IMR-90 (cell line): Measurements from ENCODE around the gene CAPN8. TPM values are rescaled to one million over a fixed set of nuclear protein-coding genes. Genes with fewer than 3 reads are reported as not detected.

Experiments
- ATAC-seq: fragments of 200-7000 bp; cut with Tn5 transposase; 2 replicates; pipeline ENCODE4 v1.9.1; 2020; ENCODE audit warnings: low read depth, mild to moderate bottlenecking, moderate library complexity
- BruUV-seq: library from RNA; stranded (reverse); fragments of 400-500 nt; replicated peaks from 2 replicates; lab custom pipeline; 2021; lab: Mats Ljungman, UMichigan
- CTCF ChIA-PET: fragments of 300-600 bp; formaldehyde crosslinking; extraction: SDS; loops from one replicate; lab custom pipeline; 2021; ENCODE audit warnings: antibody characterized with exemption; lab: Yijun Ruan, JAX
- POLR2A ChIA-PET: fragments of 300-600 bp; sonication (Branson Sonifier 250); formaldehyde crosslinking; loops from one replicate; lab custom pipeline; 2022; ENCODE audit warnings: antibody characterized with exemption; ENCODE audit not compliant: unreplicated experiment; lab: Charles Lee
- DNase-seq: peaks from one replicate; pipeline ENCODE4 v3.0.0; 2013
- H2AFZ ChIP-seq: replicated peaks from 2 replicates; pipeline ENCODE3; 2013; ENCODE audit warnings: low read length, mild to moderate bottlenecking; ENCODE audit not compliant: poor library complexity
- H2AK5ac ChIP-seq: 2 replicates; pipeline ENCODE4 v1.6.1; 2013; ENCODE audit warnings: low read depth, low read length, inconsistent platforms
- H2AK9ac ChIP-seq: replicated peaks from 2 replicates; pipeline ENCODE3; 2013; ENCODE audit warnings: mild to moderate bottlenecking, low read depth, low read length, moderate library complexity; ENCODE audit not compliant: poor library complexity
- H2BK120ac ChIP-seq: 2 replicates; pipeline ENCODE4 v1.6.1; 2013; ENCODE audit warnings: low read depth, low read length, inconsistent platforms
- H2BK15ac ChIP-seq: 3 replicates; pipeline ENCODE4 v1.6.1; 2013; ENCODE audit warnings: low read depth, low read length, inconsistent platforms
- H2BK20ac ChIP-seq: 2 replicates; pipeline ENCODE4 v1.6.1; 2013; ENCODE audit warnings: low read depth, mild to moderate bottlenecking, inconsistent platforms, low read length, moderate library complexity
- H2BK5ac ChIP-seq: 2 replicates; pipeline ENCODE4 v1.6.1; 2013; ENCODE audit warnings: mild to moderate bottlenecking, low read depth, low read length, inconsistent platforms; ENCODE audit not compliant: poor library complexity, severe bottlenecking
- H3K14ac ChIP-seq: replicated peaks from 2 replicates; pipeline ENCODE4 v1.6.1; 2013; ENCODE audit warnings: low read depth, low read length, inconsistent platforms
- H3K18ac ChIP-seq: 2 replicates; pipeline ENCODE4 v1.6.1; 2013; ENCODE audit warnings: low read depth, low read length, control low read depth
- H3K23ac ChIP-seq: 2 replicates; pipeline ENCODE4 v1.6.1; 2013; ENCODE audit warnings: low read depth, low read length, inconsistent platforms
- H3K27ac ChIP-seq: 2 replicates; pipeline ENCODE4 v1.5.1; 2013; ENCODE audit warnings: mild to moderate bottlenecking, control low read depth, low read length; ENCODE audit not compliant: insufficient read depth
- H3K27me3 ChIP-seq: 2 replicates; pipeline ENCODE4 v1.6.1; 2013; ENCODE audit warnings: low read length; ENCODE audit not compliant: control insufficient read depth, insufficient read depth
- H3K36me3 ChIP-seq: 2 replicates; pipeline ENCODE4 v1.6.1; 2013; ENCODE audit warnings: low read length, mixed read lengths; ENCODE audit not compliant: control insufficient read depth, insufficient read depth
- H3K4ac ChIP-seq: 2 replicates; pipeline ENCODE4 v1.6.1; 2013; ENCODE audit warnings: low read depth, low read length, inconsistent platforms
- H3K4me1 ChIP-seq: 2 replicates; pipeline ENCODE4 v1.6.1; 2013; ENCODE audit warnings: low read length, mixed read lengths; ENCODE audit not compliant: control insufficient read depth, insufficient read depth
- H3K4me2 ChIP-seq: 2 replicates; pipeline ENCODE4 v1.6.1; 2013; ENCODE audit warnings: low read depth, mild to moderate bottlenecking, control low read depth, low read length, moderate library complexity
- H3K4me3 ChIP-seq: 2 replicates; pipeline ENCODE4 v1.5.1; 2013; ENCODE audit warnings: low read depth, mild to moderate bottlenecking, control low read depth, low read length, moderate library complexity; ENCODE audit not compliant: insufficient read depth
- H3K56ac ChIP-seq: 2 replicates; pipeline ENCODE4 v1.6.1; 2013; ENCODE audit warnings: low read length, inconsistent platforms; ENCODE audit not compliant: insufficient read depth; ENCODE audit errors: extremely low read depth
- H3K79me1 ChIP-seq, 2 experiments: 2 replicates each; pipeline ENCODE4 v1.6.1; 2013; ENCODE audit warnings: low read length in 2 of 2, inconsistent platforms in 1 of 2, low read depth in 1 of 2
- H3K9ac ChIP-seq: 2 replicates; pipeline ENCODE4 v1.6.1; 2013; ENCODE audit warnings: low read depth, low read length, control low read depth
- H3K9me1 ChIP-seq: 2 replicates; pipeline ENCODE4 v1.6.1; 2013; ENCODE audit warnings: low read length, inconsistent platforms; ENCODE audit not compliant: insufficient read depth
- H3K9me3 ChIP-seq: 2 replicates; pipeline ENCODE4 v1.6.1; 2013; ENCODE audit warnings: low read length; ENCODE audit not compliant: control insufficient read depth, insufficient read depth
- H4K20me1 ChIP-seq: 2 replicates; pipeline ENCODE4 v1.6.1; 2013; ENCODE audit warnings: low read length, inconsistent platforms; ENCODE audit not compliant: insufficient read depth
- H4K5ac ChIP-seq: 2 replicates; pipeline ENCODE4 v1.6.1; 2013; ENCODE audit warnings: mild to moderate bottlenecking, low read depth, low read length, control low read depth
- H4K8ac ChIP-seq, 2 experiments: 2 replicates each; pipeline ENCODE4 v1.6.1; 2013; ENCODE audit warnings: low read depth in 2 of 2, low read length in 2 of 2, control low read depth in 1 of 2, inconsistent platforms in 1 of 2
- H4K91ac ChIP-seq: 2 replicates; pipeline ENCODE4 v1.6.1; 2013; ENCODE audit warnings: low read depth, low read length, inconsistent platforms; ENCODE audit not compliant: insufficient read depth
- BHLHE40 ChIP-seq: fragments of 150-350 bp; IDR thresholded peaks from 2 replicates; pipeline ENCODE4 v1.6.1; 2016; ENCODE audit warnings: mild to moderate bottlenecking, low read depth, low read length
- CEBPB ChIP-seq: IDR thresholded peaks from 2 replicates; pipeline ENCODE4 v1.6.1; 2012; ENCODE audit warnings: low read depth, low read length, improper control_type of control experiment
- CHD1 ChIP-seq: IDR thresholded peaks from 2 replicates; pipeline ENCODE4 v1.6.1; 2012; ENCODE audit warnings: low read depth, low read length, improper control_type of control experiment
- CTCF ChIP-seq: conservative IDR thresholded peaks from 2 replicates; pipeline ENCODE4 v1.5.1; 2012; ENCODE audit warnings: mild to moderate bottlenecking, low read depth, low read length, improper control_type of control experiment
- ELK1 ChIP-seq: fragments of 150-350 bp; IDR thresholded peaks from 2 replicates; pipeline ENCODE4 v1.6.1; 2016; ENCODE audit warnings: low read depth, mild to moderate bottlenecking, low read length, moderate library complexity, borderline replicate concordance
- FOS ChIP-seq: fragments of 150-350 bp; IDR thresholded peaks from 2 replicates; pipeline ENCODE4 v1.6.1; 2016; ENCODE audit warnings: low read depth, low read length
- MAZ ChIP-seq: IDR thresholded peaks from 2 replicates; pipeline ENCODE4 v1.6.1; 2012; ENCODE audit warnings: low read depth, mild to moderate bottlenecking, low read length, improper control_type of control experiment, moderate library complexity, borderline replicate concordance
- MXI1 ChIP-seq: IDR thresholded peaks from 2 replicates; pipeline ENCODE4 v1.6.1; 2012; ENCODE audit warnings: low read depth, mild to moderate bottlenecking, low read length, moderate library complexity, borderline replicate concordance
- NFE2L2 ChIP-seq: fragments of 150-350 bp; IDR thresholded peaks from 2 replicates; pipeline ENCODE4 v1.6.1; 2016; ENCODE audit warnings: low read depth, mild to moderate bottlenecking, low read length
- POLR2A ChIP-seq: IDR thresholded peaks from 2 replicates; pipeline ENCODE4 v1.6.1; 2012; ENCODE audit warnings: mild to moderate bottlenecking, low read depth, low read length
- RCOR1 ChIP-seq: IDR thresholded peaks from 2 replicates; pipeline ENCODE4 v1.6.1; 2012; ENCODE audit warnings: mild to moderate bottlenecking, low read length, improper control_type of control experiment; ENCODE audit not compliant: insufficient replicate concordance
- RFX5 ChIP-seq: IDR thresholded peaks from 2 replicates; pipeline ENCODE4 v1.8.0; 2012; ENCODE audit warnings: low read depth, mild to moderate bottlenecking, low read length, moderate library complexity
- SMC3 ChIP-seq: fragments of 150-350 bp; IDR thresholded peaks from 2 replicates; pipeline ENCODE4 v1.6.1; 2016; ENCODE audit warnings: low read depth, mild to moderate bottlenecking, antibody characterized with exemption, low read length, moderate library complexity
- USF2 ChIP-seq: fragments of 150-350 bp; IDR thresholded peaks from 2 replicates; pipeline ENCODE4 v1.6.1; 2017; ENCODE audit warnings: mild to moderate bottlenecking, antibody characterized with exemption, low read length, low read depth
- WGBS, 2 experiments: methylation state at CpG; one replicate each; pipeline versions ENCODE4 v1.1.5 to v1.1.7; 2013; ENCODE audit warnings: missing lambda C conversion rate in 2 of 2; ENCODE audit not compliant: insufficient read length in 1 of 2; ENCODE audit errors: extremely low coverage in 2 of 2; 5-methylcytosine and 5-hydroxymethylcytosine counted together
- dilution Hi-C: fragments of 300-500 bp; cut with HindIII; formaldehyde crosslinking; loops from one replicate; pipeline ENCODE4 v1.14.3; 2018; ENCODE audit warnings: low sequenced_read_pairs; ENCODE audit not compliant: unreplicated experiment
- in situ Hi-C: fragments of 300-500 bp; cut with MboI; formaldehyde crosslinking; loops from 3 replicates; pipeline ENCODE4 v1.14.3; 2019; ENCODE audit warnings: low sequenced_read_pairs, inconsistent platforms, mixed read lengths
- intact Hi-C: fragments of 100-400 bp; cut with micrococcal nuclease; formaldehyde crosslinking; loops from 2 replicates; pipeline ENCODE4 v1.10.0; 2022
- polyA plus RNA-seq, 3 experiments: library from polyadenylated mRNA; depleted of rRNA; stranded (reverse); fragments of >200 nt; gene quantifications; 2 replicates each; pipeline ENCODE4 v1.2.3, GENCODE V29; 2012; ENCODE audit warnings: low replicate concordance in 1 of 3
- total RNA-seq: library from RNA; depleted of rRNA; stranded (reverse); fragments of >200 nt; gene quantifications from 2 replicates; pipeline ENCODE4 v1.2.3, GENCODE V29; 2012

CAPN8 gene
- total and polyA plus RNA-seq, 2 of the 4 experiments (the other 2 are of a cell fraction), result not detected

- Histone ChIP-seq H3K9me1 (no peaks in the 10 kb centered on the region), H4K8ac (no peak overlapping the region), H2BK20ac (no peak overlapping the region), H3K56ac (no peak overlapping the region), H3K4me3 (no peak overlapping the region), H3K14ac (no peak overlapping the region), H3K9me3 (no peaks in the 10 kb centered on the region), H3K27me3 (peaks cover 25% of the 10 kb centered on the region), H2AK9ac (no peak overlapping the region), H3K27ac (no peak overlapping the region), H3K4ac (no peak overlapping the region), H3K23ac (no peak overlapping the region), H4K91ac (no peak overlapping the region), H4K5ac (no peak overlapping the region), H2BK120ac (no peak overlapping the region), H3K18ac (no peak overlapping the region), H2BK5ac (no peak overlapping the region), H2AK5ac (no peak overlapping the region), H2AFZ (no peak overlapping the region), H4K20me1 (no peaks in the 10 kb centered on the region), H3K9ac (no peak overlapping the region), H3K36me3 (no peaks in the 10 kb centered on the region), H3K4me2 (no peak overlapping the region), H2BK15ac (no peak overlapping the region), H3K4me1 (no peaks in the 10 kb centered on the region), H3K79me1 (no peaks in the 10 kb centered on the region)
- TF ChIP-seq RCOR1 (no peak), FOS (no peak), NFE2L2 (no peak), SMC3 (no peak), CEBPB (no peak), CTCF (no peak), MAZ (no peak), ELK1 (no peak), POLR2A (no peak), RFX5 (no peak), MXI1 (no peak), CHD1 (no peak), BHLHE40 (no peak), USF2 (no peak)
- ATAC-seq, result no peak
- CTCF ChIA-PET, result interaction anchor here (0.7 to 1.1 kb wide), 2 partner anchors 547 to 774 kb away, joined by 3 to 11 read pairs; no protein-coding TSS in a partner anchor
- dilution Hi-C loops (no loop called here), in situ Hi-C loops (loop anchor here (5.0 kb wide), 1 partner anchor 543 kb away; no protein-coding TSS in a partner anchor), intact Hi-C loops (loop anchor here (5.0 kb wide), 1 partner anchor 883 kb away; no protein-coding TSS in a partner anchor)
- no CpG with 5 or more reads among the region's 2 CpGs for WGBS, 2 experiments
- DNase-seq, result no peak
- POLR2A ChIA-PET, result no interaction called here
- BruUV-seq, result no TSS peak
Observed at GRCh38 chr1:223680188-223680587, 14.7 kb upstream of the CAPN8 start.
